ENCODE data around the gene OGFOD2.
"Not testable (repeated sequence)": the region's sequence is repeated elsewhere in the genome, so short reads cannot be mapped to it uniquely, and the experiment has no call there.

OGFOD2 gene

GRCh38 chr12:122974892-122975789 lies at the start of gene OGFOD2:
Gene OGFOD2 (plus strand): TSS chr12:122975244. CDS start chr12:122975252, 8 bp downstream.
- DNase-seq (ENCODE audit: low spot score) = peak; percentile 95

GRCh38 chr12:122927756-122928403 lies 47.2 kb upstream of the OGFOD2 start:
- DNase-seq (ENCODE audit: low spot score) = no peak

DNA sequence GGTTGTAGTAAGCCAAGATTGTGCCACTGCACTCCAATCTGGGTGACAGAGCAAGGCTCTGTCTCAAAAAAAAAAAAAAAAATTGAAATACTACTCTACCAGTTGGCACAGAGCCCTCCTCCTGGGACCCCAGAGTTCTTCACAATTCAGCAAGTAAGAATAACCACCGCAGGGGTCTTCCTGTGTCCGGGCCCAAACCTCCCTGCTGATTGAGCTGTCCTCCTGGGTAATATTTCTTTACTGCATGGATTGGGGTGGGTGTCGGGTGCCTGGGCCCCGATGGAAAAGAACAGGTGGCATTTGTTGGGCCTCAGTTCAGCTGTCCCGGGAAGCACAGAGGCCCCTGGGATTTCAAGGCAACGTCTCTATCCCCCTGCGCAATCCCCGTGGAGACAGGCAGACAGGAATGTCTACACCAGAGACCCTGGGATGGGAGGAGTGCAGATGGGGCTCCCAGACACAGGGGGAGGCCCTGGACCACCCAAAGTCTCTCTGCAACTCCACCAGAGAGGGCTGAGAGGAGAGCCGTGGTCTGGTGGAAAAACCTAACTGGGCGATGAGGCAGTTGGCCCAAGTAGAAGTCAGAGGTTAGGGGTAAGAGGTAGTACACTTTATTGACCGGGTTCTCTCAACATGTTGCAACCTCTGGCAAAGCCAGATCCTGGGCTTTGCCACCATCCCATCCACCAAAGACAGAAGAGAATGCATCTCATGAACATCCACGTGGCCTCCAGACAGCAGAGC lies 46.5 kb upstream of the OGFOD2 start:
- DNase-seq (ENCODE audit: low spot score) = no peak

DNA sequence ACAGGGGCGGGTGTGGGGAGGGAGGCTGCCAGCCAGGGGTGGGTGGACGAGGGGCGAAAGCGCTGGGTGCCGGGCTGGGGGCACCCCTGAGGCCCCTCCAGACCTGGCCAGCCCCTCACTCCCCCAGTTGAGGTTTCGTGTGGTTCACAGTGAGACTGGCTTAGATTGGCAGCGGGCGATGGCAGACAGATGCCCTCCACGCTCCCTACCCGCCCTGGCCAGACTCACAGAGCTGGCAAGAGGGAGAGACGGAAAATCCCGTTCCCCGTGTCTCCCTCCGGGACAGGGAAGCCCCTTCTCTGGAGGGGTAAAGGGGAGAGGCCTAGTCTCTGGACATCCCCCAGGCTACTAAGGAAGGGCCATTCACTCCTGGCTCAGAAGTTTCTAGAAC lies 45.9 kb upstream of the OGFOD2 start:
- DNase-seq (ENCODE audit: low spot score) = no peak

DNA sequence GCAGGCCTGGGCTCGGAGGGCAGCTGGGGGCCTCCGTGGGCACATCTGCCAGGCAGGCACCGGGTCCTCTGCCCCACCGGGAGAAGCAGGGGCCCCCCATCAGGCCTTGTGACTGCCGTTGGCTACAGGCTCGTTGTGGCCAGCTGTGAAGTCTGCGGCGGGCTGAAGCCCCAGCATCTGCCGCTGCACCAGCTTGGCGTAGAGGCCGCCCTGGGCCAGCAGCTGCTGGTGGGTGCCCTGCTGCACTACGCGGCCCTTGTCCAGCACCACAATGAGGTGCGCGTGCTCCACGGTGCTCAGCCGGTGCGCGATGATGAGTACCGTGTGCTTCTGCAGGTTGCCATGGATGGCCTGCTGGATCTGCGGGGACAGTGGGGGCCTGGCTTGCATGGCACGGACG lies 45.2 kb upstream of the OGFOD2 start:
- no peak for DNase-seq (ENCODE audit: low spot score)

GRCh38 chr12:122932207-122932606 lies 42.8 kb upstream of the OGFOD2 start:
- DNase-seq (ENCODE audit: low spot score) = no peak

DNA sequence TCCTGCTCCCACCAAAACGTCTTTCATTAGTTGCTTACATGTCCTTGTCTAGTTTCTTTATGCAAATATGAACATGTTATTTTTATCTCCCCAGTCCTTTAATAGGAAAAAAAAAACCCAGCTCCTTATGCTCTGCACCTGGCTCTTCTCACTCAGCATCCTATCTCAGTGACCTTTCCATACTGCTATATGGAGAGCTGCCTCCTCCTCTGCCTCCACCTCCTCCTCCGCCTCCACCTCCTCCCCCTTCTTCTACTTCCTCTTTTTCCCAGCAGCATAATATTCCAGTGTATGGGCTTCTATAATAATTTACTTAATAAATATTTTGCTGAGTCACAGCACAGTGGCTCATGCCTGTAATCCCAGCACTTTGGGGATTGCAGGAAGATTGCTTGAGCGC lies 40.3 kb upstream of the OGFOD2 start:
- no peak for DNase-seq (ENCODE audit: low spot score)

DNA sequence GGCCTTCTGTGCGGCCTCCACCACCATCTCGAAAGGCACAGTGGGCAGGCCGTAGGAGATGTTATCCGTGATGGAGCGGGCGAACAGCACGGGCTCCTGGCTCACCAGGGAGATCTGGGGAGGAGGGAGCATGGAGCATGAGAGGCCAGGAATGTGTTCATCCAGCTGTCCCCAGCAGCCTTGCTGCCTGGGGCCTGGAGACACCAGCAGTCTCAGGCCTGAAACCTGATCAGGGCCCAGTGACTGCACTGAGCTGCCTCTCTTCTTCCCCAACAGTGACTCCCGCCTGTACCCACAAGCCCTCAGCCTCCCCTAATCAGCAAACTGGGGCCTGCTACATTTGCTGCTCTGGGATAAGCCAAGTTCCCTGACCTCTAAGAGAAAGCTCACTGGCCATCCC lies 39.7 kb upstream of the OGFOD2 start:
- no peak for DNase-seq (ENCODE audit: low spot score)

- no peak for DNase-seq (ENCODE audit: low spot score)
These were observed 37.4 kb upstream of the OGFOD2 start for GRCh38 chr12:122937622-122938091.

- DNase-seq (ENCODE audit: low spot score) = no peak
These were observed 35.9 kb upstream of the OGFOD2 start for GRCh38 chr12:122939125-122939524.

GRCh38 chr12:122941351-122941750 lies 33.7 kb upstream of the OGFOD2 start:
- DNase-seq (ENCODE audit: low spot score) = not testable (repeated sequence)

DNA sequence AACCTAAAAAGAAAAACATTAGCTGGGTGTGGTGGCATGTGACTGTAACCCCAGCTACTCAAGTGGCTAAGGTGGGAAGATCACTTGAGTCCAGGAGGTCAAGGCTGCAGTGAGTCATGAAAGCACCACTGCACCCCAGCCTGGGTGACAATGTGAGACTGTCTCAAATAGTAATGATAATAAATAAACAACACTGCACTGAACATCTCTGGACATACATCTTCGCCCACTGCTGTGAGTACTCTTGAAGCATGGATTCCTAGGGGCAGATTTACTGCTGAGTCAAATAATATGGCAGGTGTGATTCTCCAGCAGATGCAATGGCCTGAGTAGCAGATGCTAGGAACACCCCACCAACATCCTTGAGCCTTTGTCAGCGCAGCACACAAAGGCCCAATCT lies 32.4 kb upstream of the OGFOD2 start:
- no peak for DNase-seq (ENCODE audit: low spot score)

- no peak for DNase-seq (ENCODE audit: low spot score)
These were observed 31.8 kb upstream of the OGFOD2 start for GRCh38 chr12:122943196-122943595.

- no peak for DNase-seq (ENCODE audit: low spot score)
These were observed 30.1 kb upstream of the OGFOD2 start for GRCh38 chr12:122944605-122945592.

DNA sequence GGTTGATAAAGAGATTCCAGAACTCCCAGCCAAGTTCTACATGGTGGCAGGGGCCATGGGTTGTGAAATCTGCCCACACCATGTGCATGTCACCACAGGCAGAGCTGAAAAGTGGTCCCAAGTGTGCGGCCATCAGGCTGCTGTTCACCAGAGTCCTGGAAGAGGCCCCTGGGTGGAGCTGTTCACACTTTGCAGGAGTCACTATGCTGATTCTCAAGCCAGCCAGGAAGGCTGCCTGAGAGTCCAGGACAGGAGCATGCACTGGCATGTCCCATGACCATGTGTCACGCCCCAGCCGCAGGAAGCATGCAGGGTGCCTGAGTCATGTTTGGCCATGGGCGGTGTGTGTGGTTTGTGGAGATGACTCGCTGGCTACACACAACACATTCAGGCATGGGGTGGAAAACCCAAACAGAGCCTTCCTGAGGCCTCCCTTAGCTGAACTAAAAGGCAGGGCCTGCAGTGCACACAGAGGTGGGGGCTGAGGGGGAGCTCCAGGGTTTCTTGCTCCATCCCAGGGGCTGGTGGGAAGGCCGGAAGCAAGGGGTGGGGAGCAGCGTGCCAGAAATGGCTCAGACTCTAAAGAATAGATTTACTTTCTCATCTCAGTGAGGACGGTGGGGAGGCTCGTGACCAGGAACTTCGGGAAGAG lies 28.2 kb upstream of the OGFOD2 start:
- peak; percentile 99 for DNase-seq (ENCODE audit: low spot score)

DNA sequence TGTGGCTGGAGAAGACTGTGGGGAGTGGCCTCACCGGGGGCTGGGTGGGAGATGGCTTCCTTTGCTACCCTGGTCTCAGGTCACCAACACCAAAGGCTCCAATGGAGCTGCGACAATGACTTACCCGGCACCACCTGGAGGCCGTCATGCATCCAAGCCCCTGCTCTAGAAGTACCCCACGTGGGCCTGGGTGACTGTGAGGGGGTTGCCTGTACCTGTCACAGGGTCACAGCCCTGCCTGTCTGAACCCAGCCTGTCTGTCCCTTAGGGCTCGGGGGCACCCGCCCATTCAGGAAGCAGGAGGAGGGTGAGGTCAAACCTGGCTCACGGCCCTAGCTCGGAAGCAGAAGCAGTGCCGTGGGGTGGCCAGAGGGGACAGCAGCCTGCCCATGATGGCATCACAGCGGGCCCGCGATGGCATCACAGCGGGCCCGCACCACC lies 27.7 kb upstream of the OGFOD2 start:
- no peak for DNase-seq (ENCODE audit: low spot score)

DNA sequence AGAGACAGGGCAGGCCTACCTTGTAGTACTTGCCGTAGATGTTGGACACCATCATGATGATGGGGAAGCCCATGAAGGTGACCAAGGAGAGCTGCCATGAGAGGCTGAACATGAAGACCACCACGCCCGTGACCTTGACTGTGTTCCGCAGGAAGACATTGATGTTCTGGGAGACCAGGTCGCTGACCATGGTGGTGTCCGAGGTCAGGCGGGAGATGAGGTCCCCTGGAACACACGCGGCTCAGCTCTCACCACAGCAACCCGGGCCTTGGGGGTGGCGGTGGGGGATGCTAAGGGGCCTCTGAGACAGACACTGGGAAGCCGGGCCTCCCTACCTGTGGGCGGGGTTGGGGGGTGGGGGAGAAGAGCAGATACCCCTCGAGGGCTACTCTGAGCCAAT lies 26.4 kb upstream of the OGFOD2 start:
- no peak for DNase-seq (ENCODE audit: low spot score)

DNA sequence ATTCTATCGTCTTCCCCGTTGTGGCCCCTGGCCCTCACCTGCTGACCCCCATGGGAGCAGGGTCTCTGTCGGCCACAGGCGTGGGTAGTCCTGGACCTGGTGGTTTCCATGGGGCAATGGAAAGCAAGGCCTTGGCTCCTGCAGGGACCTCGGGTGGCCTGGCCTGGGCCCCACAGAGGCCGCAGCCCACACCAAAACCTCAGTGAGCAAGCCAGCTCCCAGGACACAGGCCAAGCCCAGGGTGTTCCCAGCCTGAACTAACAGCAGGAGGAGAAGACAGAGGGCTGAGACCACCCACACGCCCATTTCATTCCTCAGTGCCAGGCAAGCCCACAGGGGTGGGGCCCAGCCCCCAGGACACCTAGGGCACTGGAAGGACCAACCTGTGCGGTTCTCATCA lies 25.6 kb upstream of the OGFOD2 start:
- no peak for DNase-seq (ENCODE audit: low spot score)

GRCh38 chr12:122949816-122950675 lies 25.0 kb upstream of the OGFOD2 start:
- no peak for DNase-seq (ENCODE audit: low spot score)

DNA sequence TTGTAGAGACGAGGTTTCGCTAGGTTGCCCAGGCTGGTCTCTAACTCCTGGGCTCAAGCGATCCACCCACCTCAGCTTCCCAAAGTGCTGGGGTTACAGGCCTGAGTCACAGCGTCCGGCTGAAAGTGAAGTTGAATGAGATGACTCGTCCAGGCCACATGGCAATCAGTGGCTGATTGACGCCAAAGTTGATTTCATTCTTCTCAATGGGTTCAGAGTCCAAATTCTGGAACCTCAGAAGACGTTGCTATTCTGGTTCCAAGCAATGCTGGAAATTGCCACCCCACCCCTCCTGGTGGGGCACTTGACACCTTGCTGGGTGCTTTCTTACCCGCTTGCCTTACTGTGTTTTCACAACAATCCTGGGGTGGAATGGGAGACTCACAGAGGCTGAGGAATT lies 23.6 kb upstream of the OGFOD2 start:
- no peak for DNase-seq (ENCODE audit: low spot score)
